Endodermal cell (in vitro differentiated cells): Measurements from ENCODE around the gene FAM167B. TPM values are rescaled to one million over a fixed set of nuclear protein-coding genes. Genes with fewer than 3 reads are reported as not detected.

ENCODE experiments used
- DNase-seq: peaks from one replicate; pipeline ENCODE4 v3.0.0-alpha.2; 2017
- H3K27ac ChIP-seq: 2 replicates; pipeline ENCODE4 v1.5.1; 2013; ENCODE audit warnings: mild to moderate bottlenecking, low read depth, low read length, moderate library complexity
- H3K27me3 ChIP-seq: 2 replicates; pipeline ENCODE4 v1.6.1; 2013; ENCODE audit warnings: mild to moderate bottlenecking, low read length, moderate library complexity; ENCODE audit not compliant: insufficient read depth, control insufficient read depth, poor library complexity, severe bottlenecking
- H3K36me3 ChIP-seq: 2 replicates; pipeline ENCODE4 v1.7.0; 2013; ENCODE audit warnings: mild to moderate bottlenecking, low read length, moderate library complexity; ENCODE audit not compliant: control insufficient read depth, insufficient read depth
- H3K4me1 ChIP-seq: one replicate; pipeline ENCODE4 v1.7.0; 2013; ENCODE audit warnings: low read length; ENCODE audit not compliant: control insufficient read depth, insufficient read depth
- H3K4me3 ChIP-seq: 2 replicates; pipeline ENCODE4 v1.5.1; 2013; ENCODE audit warnings: mild to moderate bottlenecking, low read length, moderate library complexity
- H3K9ac ChIP-seq: 2 replicates; pipeline ENCODE4 v1.6.1; 2013; ENCODE audit warnings: mild to moderate bottlenecking, low read length, moderate library complexity; ENCODE audit not compliant: poor library complexity, severe bottlenecking; ENCODE audit errors: extremely low read depth
- H3K9me3 ChIP-seq: 2 replicates; pipeline ENCODE4 v1.6.1; 2013; ENCODE audit warnings: mild to moderate bottlenecking, low read length, moderate library complexity; ENCODE audit not compliant: control insufficient read depth
- H3K27ac Mint-ChIP-seq: 2 replicates; pipeline ENCODE4 v1.8.0; 2020; ENCODE audit warnings: mixed read lengths
- H3K27me3 Mint-ChIP-seq: 2 replicates; pipeline ENCODE4 v1.8.0; 2021; ENCODE audit warnings: mild to moderate bottlenecking, mixed read lengths; ENCODE audit not compliant: insufficient read depth
- H3K36me3 Mint-ChIP-seq: 2 replicates; pipeline ENCODE4 v1.8.0; 2020; ENCODE audit warnings: low read depth, mixed read lengths
- H3K4me1 Mint-ChIP-seq: 2 replicates; pipeline ENCODE4 v1.8.0; 2020; ENCODE audit warnings: mixed read lengths
- H3K4me3 Mint-ChIP-seq: 2 replicates; pipeline ENCODE4 v1.8.0; 2020; ENCODE audit warnings: mild to moderate bottlenecking, moderate library complexity, mixed read lengths
- H3K9me3 Mint-ChIP-seq: 2 replicates; pipeline ENCODE4 v1.8.0; 2020; ENCODE audit warnings: mild to moderate bottlenecking, mixed read lengths
- CTCF ChIP-seq: fragments of 200-600 bp; sonication (generic); conservative IDR thresholded peaks from 2 replicates; pipeline ENCODE4 v1.5.0; 2021; ENCODE audit warnings: antibody characterized with exemption, mild to moderate bottlenecking
- WGBS, 2 experiments: methylation state at CpG; one replicate each; pipeline versions ENCODE4 v1.1.5 to v1.1.7; 2013; ENCODE audit warnings: missing lambda C conversion rate in 2 of 2, mixed read lengths in 1 of 2; ENCODE audit not compliant: insufficient coverage in 1 of 2, insufficient read length in 1 of 2; 5-methylcytosine and 5-hydroxymethylcytosine counted together
- long read RNA-seq, 4 experiments: library from polyadenylated mRNA in 2 of 4; library from RNA in 1 of 4; library from capped mRNA in 1 of 4; stranded (forward) in 3 of 4; unstranded in 1 of 4; transcript quantifications; one replicate each; pipeline ENCODE4 v2.0.0, GENCODE V29; 2020 to 2021; ENCODE audit warnings: inconsistent platforms in 1 of 4
- polyA plus RNA-seq, 2 experiments: library from polyadenylated mRNA; stranded (reverse); fragments of 50-300 nt; gene quantifications; one replicate each; pipeline ENCODE4 v1.2.3, GENCODE V29; 2013
- total RNA-seq, 2 donors: library from RNA; stranded (reverse); fragmentation: NEBNext Ultra II Directional in 1 of 2; extraction: Animal tissue kit (Norgen Biotek cat#: 25700) in 1 of 2; gene quantifications; 2 replicates in 1 of 2; 3 replicates in 1 of 2; pipeline ENCODE4 v1.2.1, GENCODE V29; 2021

FAM167B gene
- total RNA-seq: 1 to 10 TPM; 1.1 to 2.9 TPM
- 1.5 TPM for polyA plus RNA-seq (2013, experiment 1 of 2)
- polyA plus RNA-seq (2013, experiment 2 of 2): 1.7 TPM
- long read RNA-seq, experiment 1, partial matches to known transcripts: 2 of 3 reads
- long read RNA-seq, experiment 1, other reads (novel, unspliced or antisense): 1 of 3 reads
- long read RNA-seq, experiment 2: 0 reads
- long read RNA-seq, experiment 3: 0 reads
- long read RNA-seq, experiment 4: 0 reads

DNA sequence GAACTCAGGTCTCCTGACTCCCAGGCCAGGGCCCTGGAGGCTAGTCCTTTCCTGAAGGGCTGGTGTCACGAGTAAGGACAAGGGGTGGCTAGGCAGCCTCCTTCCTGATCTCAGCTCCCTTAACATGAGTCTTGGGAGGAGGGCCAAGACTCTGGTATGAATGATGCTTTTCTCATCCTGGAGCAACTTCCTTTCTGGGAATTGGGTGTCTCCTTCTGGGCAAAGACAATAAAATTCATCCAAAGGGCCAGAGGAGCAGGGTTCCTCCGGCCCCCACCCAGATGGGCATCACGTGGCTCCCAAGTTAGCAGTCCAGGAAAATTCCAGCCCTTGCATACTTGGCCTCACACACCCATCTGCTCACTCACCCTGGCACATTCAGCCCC, at the start of gene FAM167B:
FAM167B (plus strand) TSS at position 335 of the 386 bp plus-strand sequence. CDS start 200 bp downstream, outside the sequence.
- Mint-ChIP-seq H3K9me3 (no peaks in the 10 kb centered on the region), H3K36me3 (no peaks in the 10 kb centered on the region), H3K4me3 (no peak within 1 kb of the TSS), H3K27me3 (peaks cover 8% of the 10 kb centered on the region), H3K4me1 (peaks cover 7% of the 10 kb centered on the region), H3K27ac (no peak within 1 kb of the TSS)
- DNase-seq: no peak
- WGBS, 2 experiments: 90% methylated on average over 3 of the region's 3 CpGs; no CpG with 5 or more reads in 1 of the 2 experiments
- Histone ChIP-seq H3K36me3 (no peaks in the 10 kb centered on the region), H3K4me3 (no peak within 1 kb of the TSS), H3K9me3 (no peaks in the 10 kb centered on the region), H3K27me3 (no peaks in the 10 kb centered on the region), H3K9ac (no peak within 1 kb of the TSS), H3K27ac (no peak within 1 kb of the TSS), H3K4me1 (no peaks in the 10 kb centered on the region)
- TF ChIP-seq CTCF: no peak

DNA sequence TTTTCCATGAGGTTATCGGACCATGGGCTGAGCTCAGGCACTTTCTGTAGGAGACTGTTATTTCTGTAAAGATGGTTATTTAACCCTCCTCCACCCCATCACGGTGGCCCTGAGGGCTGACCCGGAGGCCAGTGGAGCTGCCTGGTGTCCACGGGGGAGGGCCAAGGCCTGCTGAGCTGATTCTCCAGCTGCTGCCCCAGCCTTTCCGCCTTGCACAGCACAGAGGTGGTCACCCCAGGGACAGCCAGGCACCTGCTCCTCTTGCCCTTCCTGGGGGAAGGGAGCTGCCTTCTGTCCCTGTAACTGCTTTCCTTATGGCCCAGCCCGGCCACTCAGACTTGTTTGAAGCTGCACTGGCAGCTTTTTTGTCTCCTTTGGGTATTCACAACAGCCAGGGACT, 49.2 kb upstream of the FAM167B start:
- H3K27me3 Mint-ChIP-seq: no peaks in the 10 kb centered on the region
- H3K9me3 Mint-ChIP-seq: no peaks in the 10 kb centered on the region
- H3K36me3 Mint-ChIP-seq: peaks cover 45% of the 10 kb centered on the region
- H3K27me3 ChIP-seq: no peaks in the 10 kb centered on the region
- H3K27ac Mint-ChIP-seq: no peak overlapping the region
- no peak overlapping the region for H3K4me3 Mint-ChIP-seq
- peaks cover 17% of the 10 kb centered on the region for H3K4me1 Mint-ChIP-seq
- TF ChIP-seq CTCF: no peak
- H3K27ac ChIP-seq: peak overlapping the region; percentile 57
- WGBS, 2 experiments: 90 to 100% methylated on average over 1 to 6 of the region's 6 CpGs
- H3K4me1 ChIP-seq: no peaks in the 10 kb centered on the region
- H3K36me3 ChIP-seq: peaks cover 55% of the 10 kb centered on the region
- H3K9me3 ChIP-seq: no peaks in the 10 kb centered on the region
- no peak overlapping the region for H3K9ac ChIP-seq
- no peak overlapping the region for H3K4me3 ChIP-seq
- no peak for DNase-seq

DNA sequence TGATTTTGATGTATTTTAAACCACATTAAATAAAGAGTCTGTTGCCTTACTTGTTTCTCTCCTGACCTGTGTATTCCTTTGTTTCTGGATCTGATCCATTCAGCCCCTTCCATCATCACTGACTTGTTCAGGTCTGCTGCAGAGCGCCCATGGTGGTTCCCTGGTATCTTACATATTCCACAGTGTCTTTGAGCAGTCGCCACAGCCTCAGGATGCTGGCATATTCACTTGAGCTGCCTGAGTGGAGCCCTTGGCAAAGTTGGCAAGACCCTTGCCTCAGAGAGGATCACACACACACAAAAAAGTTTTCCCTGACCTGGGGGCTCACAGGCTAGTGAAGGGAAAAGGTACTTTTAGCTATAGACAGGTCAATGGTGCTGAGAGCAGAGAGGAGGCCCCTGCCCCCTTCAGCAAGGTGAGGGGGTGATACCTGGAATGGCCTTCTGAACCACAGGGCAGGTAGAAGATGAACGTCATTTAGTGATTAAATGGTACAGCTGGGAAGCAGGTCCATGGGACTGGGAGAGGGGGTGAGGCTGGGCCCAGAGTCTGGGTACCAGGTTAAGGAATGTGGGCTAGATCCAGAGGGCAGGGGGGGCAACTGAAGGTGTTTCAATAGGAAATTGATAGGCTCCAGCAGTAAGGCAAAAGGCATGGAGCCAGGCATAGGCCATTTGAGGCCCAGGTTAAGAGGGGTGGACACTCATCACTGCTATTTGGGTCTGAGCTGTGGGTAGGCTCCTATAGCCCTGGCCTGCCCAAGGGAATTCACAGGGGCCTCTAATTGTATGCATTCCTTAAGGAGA, 48.6 kb upstream of the FAM167B start:
- Mint-ChIP-seq H3K9me3 (no peaks in the 10 kb centered on the region), H3K27ac (no peak overlapping the region), H3K27me3 (peaks cover 1% of the 10 kb centered on the region), H3K36me3 (peaks cover 40% of the 10 kb centered on the region), H3K4me1 (peaks cover 17% of the 10 kb centered on the region), H3K4me3 (no peak overlapping the region)
- no peak for DNase-seq
- Histone ChIP-seq H3K4me3 (no peak overlapping the region), H3K27ac (peak overlapping the region; percentile 57), H3K4me1 (no peaks in the 10 kb centered on the region), H3K9me3 (no peaks in the 10 kb centered on the region), H3K9ac (no peak overlapping the region), H3K36me3 (peaks cover 49% of the 10 kb centered on the region), H3K27me3 (no peaks in the 10 kb centered on the region)
- TF ChIP-seq CTCF: no peak
- 88 to 91% methylated on average over 2 to 3 of the region's 3 CpGs for WGBS, 2 experiments
